ENCODE results near the gene PLCL2.

PLCL2 gene

GRCh38 chr3:17120115-17120514, 235.4 kb downstream of the PLCL2 start:
- Histone ChIP-seq H3K4me3 (ENCODE audit: low read depth, low read length) (no peak overlapping the region), H2AFZ (ENCODE audit: insufficient read depth, low read length, poor library complexity) (no peak overlapping the region), H4K91ac (ENCODE audit: low read depth, low read length) (no peak overlapping the region), H3K79me2 (ENCODE audit: control insufficient read depth, insufficient read depth, low read length, poor library complexity) (no peaks in the 10 kb centered on the region), H2BK5ac (ENCODE audit: low read depth, low read length, poor library complexity) (no peak overlapping the region), H3K4me2 (ENCODE audit: low read length) (no peak overlapping the region), H3K36me3 (ENCODE audit: control insufficient read depth in 1 of 2, insufficient read depth in 2 of 2, low read length in 2 of 2) (no peaks in the 10 kb centered on the region), H4K8ac (ENCODE audit: low read depth, low read length) (no peak overlapping the region), H3K27ac (ENCODE audit: low read depth, low read length) (no peak overlapping the region), H3K23ac (ENCODE audit: low read length) (no peak overlapping the region), H3K27me3 (ENCODE audit: insufficient read depth, low read length) (no peaks in the 10 kb centered on the region), H2BK12ac (ENCODE audit: low read length) (no peak overlapping the region), H3K18ac (ENCODE audit: low read length) (no peak overlapping the region), H3K14ac (ENCODE audit: low read length) (no peak overlapping the region), H2AK5ac (ENCODE audit: low read length) (no peak overlapping the region), H3K4ac (ENCODE audit: low read depth, low read length) (no peak overlapping the region), H3K9ac (ENCODE audit: low read length) (no peak overlapping the region), H3K9me3 (ENCODE audit: insufficient read depth, low read depth, low read length) (peaks cover 6% of the 10 kb centered on the region), H3K79me1 (ENCODE audit: low read length) (no peaks in the 10 kb centered on the region), H3K4me1 (ENCODE audit: control insufficient read depth in 1 of 2, insufficient read depth in 2 of 2, low read length in 2 of 2) (no peaks in the 10 kb centered on the region), H4K12ac (ENCODE audit: low read depth, low read length) (no peak overlapping the region), H2BK120ac (ENCODE audit: insufficient read depth, low read length, poor library complexity) (no peak overlapping the region)
- no peak for DNase-seq
- no CpG with 5 or more reads among the region's 4 CpGs for WGBS (ENCODE audit: extremely low coverage, insufficient coverage, insufficient read length)

- no peak overlapping the region for H4K12ac ChIP-seq (ENCODE audit: low read depth, low read length)
- H4K91ac ChIP-seq (ENCODE audit: low read depth, low read length): no peak overlapping the region
- H3K4me3 ChIP-seq (ENCODE audit: low read depth, low read length): no peak overlapping the region
- H3K79me1 ChIP-seq (ENCODE audit: low read length): no peaks in the 10 kb centered on the region
- no peak overlapping the region for H3K18ac ChIP-seq (ENCODE audit: low read length)
- H2BK120ac ChIP-seq (ENCODE audit: insufficient read depth, low read length, poor library complexity): no peak overlapping the region
- H2AFZ ChIP-seq (ENCODE audit: insufficient read depth, low read length, poor library complexity): no peak overlapping the region
- H2AK5ac ChIP-seq (ENCODE audit: low read length): no peak overlapping the region
- no peak overlapping the region for H3K4me2 ChIP-seq (ENCODE audit: low read length)
- H3K27ac ChIP-seq (ENCODE audit: low read depth, low read length): no peak overlapping the region
- H3K9ac ChIP-seq (ENCODE audit: low read length): no peak overlapping the region
- H3K36me3 ChIP-seq (ENCODE audit: control insufficient read depth in 1 of 2, insufficient read depth in 2 of 2, low read length in 2 of 2): no peaks in the 10 kb centered on the region
- H3K4ac ChIP-seq (ENCODE audit: low read depth, low read length): no peak overlapping the region
- DNase-seq: no peak
- no peak overlapping the region for H4K8ac ChIP-seq (ENCODE audit: low read depth, low read length)
- no peak overlapping the region for H3K23ac ChIP-seq (ENCODE audit: low read length)
- peaks cover 6% of the 10 kb centered on the region for H3K9me3 ChIP-seq (ENCODE audit: insufficient read depth, low read depth, low read length)
- H3K27me3 ChIP-seq (ENCODE audit: insufficient read depth, low read length): no peaks in the 10 kb centered on the region
- no peak overlapping the region for H2BK12ac ChIP-seq (ENCODE audit: low read length)
- no peaks in the 10 kb centered on the region for H3K79me2 ChIP-seq (ENCODE audit: control insufficient read depth, insufficient read depth, low read length, poor library complexity)
- no peak overlapping the region for H3K14ac ChIP-seq (ENCODE audit: low read length)
- H3K4me1 ChIP-seq (ENCODE audit: control insufficient read depth in 1 of 2, insufficient read depth in 2 of 2, low read length in 2 of 2): no peaks in the 10 kb centered on the region
- no CpG with 5 or more reads among the region's 2 CpGs for WGBS (ENCODE audit: extremely low coverage, insufficient coverage, insufficient read length)
- H2BK5ac ChIP-seq (ENCODE audit: low read depth, low read length, poor library complexity): no peak overlapping the region
Measured at GRCh38 chr3:17121336-17121735, 236.6 kb downstream of the PLCL2 start.

GRCh38 chr3:17122758-17123157, 238.0 kb downstream of the PLCL2 start:
- Histone ChIP-seq H3K4ac (ENCODE audit: low read depth, low read length) (no peak overlapping the region), H3K27ac (ENCODE audit: low read depth, low read length) (no peak overlapping the region), H4K12ac (ENCODE audit: low read depth, low read length) (no peak overlapping the region), H3K14ac (ENCODE audit: low read length) (no peak overlapping the region), H3K36me3 (ENCODE audit: control insufficient read depth in 1 of 2, insufficient read depth in 2 of 2, low read length in 2 of 2) (no peaks in the 10 kb centered on the region), H3K18ac (ENCODE audit: low read length) (no peak overlapping the region), H4K8ac (ENCODE audit: low read depth, low read length) (no peak overlapping the region), H2BK12ac (ENCODE audit: low read length) (no peak overlapping the region), H2BK120ac (ENCODE audit: insufficient read depth, low read length, poor library complexity) (no peak overlapping the region), H2AFZ (ENCODE audit: insufficient read depth, low read length, poor library complexity) (no peak overlapping the region), H3K9me3 (ENCODE audit: insufficient read depth, low read depth, low read length) (peaks cover 6% of the 10 kb centered on the region), H3K23ac (ENCODE audit: low read length) (no peak overlapping the region), H3K4me3 (ENCODE audit: low read depth, low read length) (no peak overlapping the region), H3K79me2 (ENCODE audit: control insufficient read depth, insufficient read depth, low read length, poor library complexity) (no peaks in the 10 kb centered on the region), H3K4me2 (ENCODE audit: low read length) (no peak overlapping the region), H3K4me1 (ENCODE audit: control insufficient read depth in 1 of 2, insufficient read depth in 2 of 2, low read length in 2 of 2) (no peaks in the 10 kb centered on the region), H3K9ac (ENCODE audit: low read length) (no peak overlapping the region), H4K91ac (ENCODE audit: low read depth, low read length) (no peak overlapping the region), H3K79me1 (ENCODE audit: low read length) (no peaks in the 10 kb centered on the region), H2BK5ac (ENCODE audit: low read depth, low read length, poor library complexity) (no peak overlapping the region), H3K27me3 (ENCODE audit: insufficient read depth, low read length) (no peaks in the 10 kb centered on the region), H2AK5ac (ENCODE audit: low read length) (no peak overlapping the region)
- no peak for DNase-seq
- WGBS (ENCODE audit: extremely low coverage, insufficient coverage, insufficient read length): no CpG with 5 or more reads among the region's 3 CpGs

DNA sequence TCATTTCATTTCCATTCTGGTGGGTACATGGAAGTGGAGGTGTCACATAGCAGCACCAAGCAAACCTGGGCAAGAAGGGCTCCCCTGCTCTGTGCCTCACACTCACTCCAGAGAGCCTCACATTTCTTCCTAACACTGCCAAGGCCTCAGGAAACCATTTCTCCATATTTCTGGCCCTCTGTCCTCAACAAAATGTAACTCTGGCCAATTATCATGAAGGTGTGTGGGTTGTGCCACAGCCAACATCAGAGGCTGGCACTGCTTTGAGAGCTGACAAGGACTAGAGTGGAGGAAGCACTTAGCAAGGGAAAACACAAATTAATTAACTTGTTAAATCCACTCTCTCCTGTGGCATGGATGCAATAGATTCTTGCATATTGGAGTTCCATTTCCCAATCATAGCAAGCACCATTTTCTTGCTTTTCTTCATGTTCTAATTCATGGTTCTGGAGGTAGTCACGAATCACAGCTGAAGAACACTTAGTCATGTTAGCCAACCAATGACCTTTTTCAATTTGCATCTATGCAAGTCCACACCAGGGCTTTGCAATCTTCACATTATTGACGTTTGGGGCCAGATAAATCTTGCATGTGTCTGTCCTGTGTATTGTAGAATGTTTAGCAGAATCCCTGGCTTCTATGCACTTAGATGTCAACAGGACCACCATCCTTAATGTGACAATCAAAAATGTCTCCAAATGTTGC, 241.1 kb downstream of the PLCL2 start:
- Histone ChIP-seq H3K79me1 (ENCODE audit: low read length) (no peaks in the 10 kb centered on the region), H4K91ac (ENCODE audit: low read depth, low read length) (no peak overlapping the region), H4K8ac (ENCODE audit: low read depth, low read length) (no peak overlapping the region), H3K9me3 (ENCODE audit: insufficient read depth, low read depth, low read length) (peaks cover 2% of the 10 kb centered on the region), H3K4me2 (ENCODE audit: low read length) (no peak overlapping the region), H3K4me1 (ENCODE audit: control insufficient read depth in 1 of 2, insufficient read depth in 2 of 2, low read length in 2 of 2) (no peaks in the 10 kb centered on the region), H3K9ac (ENCODE audit: low read length) (no peak overlapping the region), H3K4ac (ENCODE audit: low read depth, low read length) (no peak overlapping the region), H4K12ac (ENCODE audit: low read depth, low read length) (no peak overlapping the region), H3K18ac (ENCODE audit: low read length) (no peak overlapping the region), H2BK120ac (ENCODE audit: insufficient read depth, low read length, poor library complexity) (no peak overlapping the region), H2AFZ (ENCODE audit: insufficient read depth, low read length, poor library complexity) (no peak overlapping the region), H3K14ac (ENCODE audit: low read length) (no peak overlapping the region), H2BK12ac (ENCODE audit: low read length) (no peak overlapping the region), H3K79me2 (ENCODE audit: control insufficient read depth, insufficient read depth, low read length, poor library complexity) (no peaks in the 10 kb centered on the region), H3K36me3 (ENCODE audit: control insufficient read depth in 1 of 2, insufficient read depth in 2 of 2, low read length in 2 of 2) (no peaks in the 10 kb centered on the region), H3K23ac (ENCODE audit: low read length) (no peak overlapping the region), H3K27ac (ENCODE audit: low read depth, low read length) (no peak overlapping the region), H3K27me3 (ENCODE audit: insufficient read depth, low read length) (no peaks in the 10 kb centered on the region), H3K4me3 (ENCODE audit: low read depth, low read length) (no peak overlapping the region), H2BK5ac (ENCODE audit: low read depth, low read length, poor library complexity) (no peak overlapping the region), H2AK5ac (ENCODE audit: low read length) (no peak overlapping the region)
- DNase-seq: no peak
- WGBS (ENCODE audit: extremely low coverage, insufficient coverage, insufficient read length): no CpG with 5 or more reads among the region's 2 CpGs
